Measurements from ENCODE around the gene FANCD2.
A peak's percentile ranks its signal among the peaks of the same experiment; 100 is the strongest.
"Not testable (repeated sequence)": the region's sequence is repeated elsewhere in the genome, so short reads cannot be mapped to it uniquely, and the experiment has no call there.

The FANCD2 gene

GRCh38 chr3:10047876-10048275 is 21.6 kb downstream of the FANCD2 start:
- Mint-ChIP-seq H3K4me1 (no peaks in the 10 kb centered on the region), H3K36me3 (peaks cover 89% of the 10 kb centered on the region), H3K4me3 (no peak overlapping the region), H3K9me3 (no peaks in the 10 kb centered on the region), H3K27ac (no peak overlapping the region)
- ATAC-seq (no peak), DNase-seq (ENCODE audit: low spot score in 2 of 2) (no peak)

- ATAC-seq; H3K4me3 Mint-ChIP-seq; DNase-seq (ENCODE audit: low spot score in 2 of 2); H3K27ac Mint-ChIP-seq; H3K9me3 Mint-ChIP-seq; H3K4me1 Mint-ChIP-seq: not testable (repeated sequence)
- H3K36me3 Mint-ChIP-seq: peaks cover 76% of the 10 kb centered on the region
These were observed 26.8 kb downstream of the FANCD2 start for GRCh38 chr3:10053054-10053453.

GRCh38 chr3:10055097-10055496 is 28.9 kb downstream of the FANCD2 start:
- no peak overlapping the region for H3K4me3 Mint-ChIP-seq
- peaks cover 68% of the 10 kb centered on the region for H3K36me3 Mint-ChIP-seq
- DNase-seq (ENCODE audit: low spot score in 2 of 2): no peak
- H3K9me3 Mint-ChIP-seq: no peaks in the 10 kb centered on the region
- no peaks in the 10 kb centered on the region for H3K4me1 Mint-ChIP-seq
- no peak for ATAC-seq
- H3K27ac Mint-ChIP-seq: no peak overlapping the region

DNA sequence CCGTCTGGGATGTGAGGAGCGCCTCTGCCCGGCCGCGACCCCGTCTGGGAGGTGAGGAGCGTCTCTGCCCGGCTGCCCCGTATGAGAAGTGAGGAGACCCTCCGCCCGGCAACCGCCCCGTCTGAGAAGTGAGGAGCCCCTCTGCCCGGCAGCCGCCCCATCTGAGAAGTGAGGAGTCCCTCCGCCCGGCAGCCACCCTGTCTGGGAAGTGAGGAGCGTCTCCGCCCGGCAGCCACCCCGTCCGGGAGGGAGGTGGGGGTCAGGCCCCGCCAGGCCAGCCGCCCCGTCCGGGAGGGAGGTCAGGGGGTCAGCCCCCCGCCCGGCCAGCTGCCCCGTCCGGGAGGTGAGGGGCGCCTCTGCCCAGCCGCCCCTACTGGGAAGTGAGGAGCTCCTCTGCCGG is 43.8 kb downstream of the FANCD2 start:
- not testable (repeated sequence) for H3K27ac Mint-ChIP-seq; H3K9me3 Mint-ChIP-seq; H3K4me1 Mint-ChIP-seq; H3K4me3 Mint-ChIP-seq; DNase-seq (ENCODE audit: low spot score in 2 of 2); ATAC-seq
- peaks cover 63% of the 10 kb centered on the region for H3K36me3 Mint-ChIP-seq

DNA sequence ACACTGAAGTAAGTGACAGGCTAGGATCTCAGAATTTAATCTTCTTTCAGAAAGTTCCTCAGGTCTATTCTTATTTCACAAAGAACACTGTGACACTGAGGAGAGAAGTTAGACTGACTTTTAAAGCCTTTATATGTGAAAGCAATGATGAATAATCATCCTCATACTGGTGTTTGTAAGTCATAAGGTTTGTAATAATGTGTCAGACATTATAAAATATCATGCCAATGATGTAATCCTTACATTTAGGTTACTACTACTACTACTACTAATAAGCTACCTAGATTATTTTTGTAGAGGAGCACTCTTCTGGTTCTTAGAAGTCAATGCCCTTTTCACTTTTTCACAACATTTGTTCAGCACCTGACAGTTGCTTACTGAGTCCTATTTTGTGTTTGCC is 48.4 kb downstream of the FANCD2 start:
- ATAC-seq: no peak
- H3K4me3 Mint-ChIP-seq: no peak overlapping the region
- DNase-seq (ENCODE audit: low spot score in 2 of 2): no peak
- peaks cover 67% of the 10 kb centered on the region for H3K36me3 Mint-ChIP-seq
- H3K4me1 Mint-ChIP-seq: no peaks in the 10 kb centered on the region
- H3K27ac Mint-ChIP-seq: no peak overlapping the region
- no peaks in the 10 kb centered on the region for H3K9me3 Mint-ChIP-seq

DNA sequence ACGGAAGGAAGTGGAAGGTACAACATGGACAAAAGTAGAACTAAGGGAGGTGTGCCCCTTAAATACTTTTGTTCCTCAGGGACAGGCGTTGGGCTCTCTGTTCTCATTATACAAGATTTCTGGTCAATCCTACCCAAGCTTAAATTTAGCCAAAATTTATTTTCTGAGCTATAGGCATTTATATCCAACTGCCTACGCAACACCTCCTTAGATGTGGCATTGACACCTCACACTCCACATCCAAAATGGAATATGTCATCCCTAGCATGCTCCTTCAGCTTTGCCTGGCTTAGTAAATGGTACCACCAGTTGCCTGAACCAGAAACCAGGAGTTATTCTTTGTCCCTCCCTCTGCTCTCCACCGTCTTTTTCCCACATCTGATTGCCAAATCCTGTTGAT is 55.6 kb downstream of the FANCD2 start:
- peaks cover 63% of the 10 kb centered on the region for H3K36me3 Mint-ChIP-seq

DNA sequence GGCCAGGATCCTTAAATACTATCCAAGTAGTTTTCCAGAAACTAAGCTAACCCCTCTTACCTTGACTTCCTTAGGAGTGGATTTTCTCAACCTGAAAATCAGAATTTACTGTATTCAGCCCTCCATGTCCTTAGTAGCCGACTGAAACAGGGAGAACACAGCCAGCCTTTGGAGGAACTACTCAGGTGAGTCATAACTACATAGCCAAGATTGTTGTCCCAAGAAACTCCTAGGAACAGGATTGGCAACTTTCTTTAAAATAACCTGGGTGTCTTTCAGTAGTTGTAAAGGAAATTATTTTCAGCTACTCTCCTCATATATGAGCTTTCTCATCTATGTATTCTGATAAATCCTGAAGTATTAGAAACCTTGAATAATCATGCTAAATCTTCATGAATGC is 59.5 kb downstream of the FANCD2 start:
- Mint-ChIP-seq H3K36me3 (peaks cover 61% of the 10 kb centered on the region), H3K4me3 (no peak overlapping the region), H3K4me1 (no peaks in the 10 kb centered on the region), H3K9me3 (no peaks in the 10 kb centered on the region), H3K27ac (no peak overlapping the region)
- ATAC-seq (no peak), DNase-seq (ENCODE audit: low spot score in 2 of 2) (no peak)

More for the DNA sequence above, 55.6 kb downstream of the FANCD2 start:
- Mint-ChIP-seq H3K9me3 (no peaks in the 10 kb centered on the region), H3K4me3 (no peak overlapping the region), H3K27ac (no peak overlapping the region), H3K4me1 (no peaks in the 10 kb centered on the region)
- ATAC-seq: no peak
- DNase-seq (ENCODE audit: low spot score in 2 of 2): no peak

DNA sequence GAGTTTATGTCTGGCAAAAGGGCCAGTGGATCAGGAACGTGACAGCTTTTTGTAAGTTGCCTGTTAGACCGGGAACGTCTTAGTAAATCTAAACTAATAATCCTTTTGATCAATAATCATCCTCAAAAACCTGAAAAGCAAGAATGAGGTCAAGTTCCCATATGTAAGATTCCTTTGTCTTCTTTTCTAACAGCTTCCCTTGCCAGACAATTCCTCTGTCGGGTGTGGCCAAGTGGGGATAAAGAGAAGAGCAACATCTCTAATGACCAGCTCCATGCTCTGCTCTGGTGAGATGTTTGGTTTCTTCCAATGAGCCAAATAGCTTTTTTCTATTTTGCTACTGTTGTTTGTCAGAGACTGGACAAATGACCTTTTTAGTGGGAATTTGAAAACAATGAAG is 62.0 kb downstream of the FANCD2 start:
- no peaks in the 10 kb centered on the region for H3K4me1 Mint-ChIP-seq
- H3K4me3 Mint-ChIP-seq: no peak overlapping the region
- H3K27ac Mint-ChIP-seq: no peak overlapping the region
- ATAC-seq (no peak), DNase-seq (ENCODE audit: low spot score in 2 of 2) (no peak)
- peaks cover 65% of the 10 kb centered on the region for H3K36me3 Mint-ChIP-seq
- no peaks in the 10 kb centered on the region for H3K9me3 Mint-ChIP-seq

- ATAC-seq (no peak), DNase-seq (ENCODE audit: low spot score in 2 of 2) (no peak)
- H3K4me3 Mint-ChIP-seq: no peak overlapping the region
- H3K27ac Mint-ChIP-seq: no peak overlapping the region
- H3K9me3 Mint-ChIP-seq: no peaks in the 10 kb centered on the region
- peaks cover 58% of the 10 kb centered on the region for H3K36me3 Mint-ChIP-seq
- H3K4me1 Mint-ChIP-seq: no peaks in the 10 kb centered on the region
These were observed 63.9 kb downstream of the FANCD2 start for GRCh38 chr3:10090179-10090578.

- DNase-seq (ENCODE audit: low spot score in 2 of 2); H3K27ac Mint-ChIP-seq; H3K9me3 Mint-ChIP-seq; ATAC-seq; H3K4me1 Mint-ChIP-seq; H3K4me3 Mint-ChIP-seq: not testable (repeated sequence)
- H3K36me3 Mint-ChIP-seq: peaks cover 58% of the 10 kb centered on the region
These were observed 64.5 kb downstream of the FANCD2 start for GRCh38 chr3:10090774-10091173.

GRCh38 chr3:10091387-10091786 is 65.2 kb downstream of the FANCD2 start:
- not testable (repeated sequence) for DNase-seq (ENCODE audit: low spot score in 2 of 2); H3K9me3 Mint-ChIP-seq; H3K4me1 Mint-ChIP-seq; ATAC-seq; H3K27ac Mint-ChIP-seq; H3K4me3 Mint-ChIP-seq
- peaks cover 55% of the 10 kb centered on the region for H3K36me3 Mint-ChIP-seq

DNA sequence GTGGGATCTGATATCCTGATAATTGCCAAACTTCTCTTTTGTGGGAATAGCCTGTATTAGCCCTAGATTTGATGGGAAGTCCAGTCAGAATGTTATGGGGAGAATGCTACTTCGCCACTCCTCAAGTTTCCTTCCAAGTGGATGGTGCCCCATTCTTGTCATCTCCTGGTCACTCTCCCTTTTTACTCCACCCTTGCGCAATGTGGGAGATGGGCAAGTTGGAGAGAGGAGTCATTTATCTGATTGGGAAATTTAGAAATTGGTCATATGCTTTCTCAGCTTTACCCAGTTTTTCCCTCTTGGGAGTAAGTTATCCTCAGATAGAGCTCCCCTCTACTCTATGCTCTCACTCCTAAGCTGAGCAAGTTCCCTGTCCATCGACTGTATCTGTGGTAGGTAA is 67.4 kb downstream of the FANCD2 start:
- Mint-ChIP-seq H3K36me3 (peaks cover 37% of the 10 kb centered on the region), H3K27ac (peak overlapping the region; percentile 45), H3K4me1 (no peaks in the 10 kb centered on the region), H3K9me3 (no peaks in the 10 kb centered on the region), H3K4me3 (no peak overlapping the region)
- DNase-seq (ENCODE audit: low spot score in 2 of 2) (no peak), ATAC-seq (no peak)

DNA sequence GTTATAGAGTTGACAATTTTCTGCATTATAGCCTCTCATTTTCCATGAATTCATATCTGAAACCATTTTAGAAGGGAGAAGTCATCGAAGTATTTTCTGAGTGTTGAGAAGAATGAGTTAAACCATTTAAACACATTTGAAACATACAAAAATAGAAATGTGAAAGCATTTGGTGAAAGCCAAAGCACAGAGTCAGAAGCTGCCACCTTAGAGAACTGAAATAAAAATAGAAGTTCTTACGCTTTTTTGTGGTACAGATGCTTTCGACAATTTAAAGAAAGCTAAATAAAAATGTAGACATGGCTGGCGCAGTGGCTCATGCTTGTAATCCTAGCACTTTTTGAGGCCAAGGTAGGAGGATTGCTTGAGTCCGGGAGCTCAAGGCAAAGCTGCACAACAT is 72.8 kb downstream of the FANCD2 start:
- H3K4me1 Mint-ChIP-seq: no peaks in the 10 kb centered on the region
- no peaks in the 10 kb centered on the region for H3K9me3 Mint-ChIP-seq
- H3K27ac Mint-ChIP-seq: no peak overlapping the region
- DNase-seq (ENCODE audit: low spot score in 2 of 2) (no peak), ATAC-seq (no peak)
- H3K36me3 Mint-ChIP-seq: peaks cover 41% of the 10 kb centered on the region
- H3K4me3 Mint-ChIP-seq: no peak overlapping the region

DNA sequence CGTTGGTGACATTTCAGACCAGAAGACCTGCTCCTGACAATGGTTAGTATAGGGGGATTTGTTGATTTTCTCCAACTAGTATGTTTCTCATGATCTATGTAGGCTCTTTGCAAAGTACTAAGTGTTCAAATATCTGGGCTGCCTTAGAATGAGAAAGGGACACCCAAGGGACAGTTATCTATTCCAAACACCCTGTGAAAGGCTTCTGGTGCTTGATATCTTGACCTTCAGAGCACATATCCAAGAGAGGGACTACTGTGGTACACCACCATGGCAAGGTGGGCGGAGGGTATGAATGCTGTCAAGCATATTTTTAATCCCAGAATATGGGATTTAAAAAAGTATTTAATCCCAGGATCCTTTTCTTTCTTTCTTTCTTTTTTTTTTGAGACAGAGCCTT is 80.7 kb downstream of the FANCD2 start:
- Mint-ChIP-seq H3K9me3 (no peaks in the 10 kb centered on the region), H3K27ac (no peak overlapping the region), H3K4me1 (no peaks in the 10 kb centered on the region), H3K36me3 (peaks cover 11% of the 10 kb centered on the region), H3K4me3 (no peak overlapping the region)
- ATAC-seq: no peak
- no peak for DNase-seq (ENCODE audit: low spot score in 2 of 2)

GRCh38 chr3:10108091-10108490 is 81.9 kb downstream of the FANCD2 start, which contains the start of gene FANCD2OS:
FANCD2OS (minus strand) TSS chr3:10108255; CDS start chr3:10104774, 3,481 bp downstream.
- DNase-seq (ENCODE audit: low spot score in 2 of 2): no peak
- no peak within 1 kb of the TSS for H3K27ac Mint-ChIP-seq
- no peaks in the 10 kb centered on the region for H3K9me3 Mint-ChIP-seq
- no peaks in the 10 kb centered on the region for H3K4me1 Mint-ChIP-seq
- no peak within 1 kb of the TSS for H3K4me3 Mint-ChIP-seq
- no peak for ATAC-seq
- H3K36me3 Mint-ChIP-seq: no peaks in the 10 kb centered on the region

DNA sequence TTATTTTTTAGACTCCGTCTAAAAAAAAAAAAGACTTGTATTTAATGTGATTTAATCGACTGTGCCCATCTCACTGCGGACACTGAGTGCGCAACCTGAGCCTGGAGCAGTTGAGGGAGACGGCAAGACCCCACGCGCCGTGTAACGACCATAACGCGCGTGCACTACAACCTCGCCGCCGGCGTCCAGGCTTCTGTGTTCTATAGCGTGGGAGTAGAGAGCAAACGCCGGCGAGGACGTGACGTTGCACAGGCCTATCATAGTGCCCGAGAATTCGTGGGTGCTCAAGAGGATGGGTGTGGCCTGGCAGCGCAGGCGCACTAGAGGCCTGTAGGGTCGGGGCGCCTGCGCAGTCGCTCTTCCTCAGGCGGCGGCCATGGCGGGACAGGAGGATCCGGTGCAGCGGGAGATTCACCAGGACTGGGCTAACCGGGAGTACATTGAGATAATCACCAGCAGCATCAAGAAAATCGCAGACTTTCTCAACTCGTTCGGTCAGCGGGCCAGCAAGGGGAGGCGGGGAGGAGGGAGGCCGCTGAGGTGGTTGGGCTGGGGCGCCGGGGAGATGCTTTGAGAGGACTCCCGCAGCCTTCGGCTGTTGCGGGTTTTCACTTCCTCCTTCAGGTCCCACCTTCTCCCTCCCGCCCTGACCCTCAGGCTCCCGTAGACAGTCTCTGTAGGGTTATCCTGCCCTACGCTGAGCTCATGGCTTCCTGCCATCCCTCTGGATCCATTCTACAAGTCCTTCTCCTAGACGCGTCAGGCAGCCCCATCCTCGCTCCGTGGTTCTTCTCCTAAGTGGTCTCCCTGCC is 89.3 kb downstream of the FANCD2 start, which contains the start of gene BRK1:
Gene BRK1, plus strand, starts transcription at position 350 of the 812 bp plus-strand sequence. Its CDS starts 27 bp downstream, at position 377.
- H3K4me1 Mint-ChIP-seq: peaks cover 11% of the 10 kb centered on the region
- peaks cover 55% of the 10 kb centered on the region for H3K36me3 Mint-ChIP-seq
- H3K27ac Mint-ChIP-seq: peak within 1 kb of the TSS; percentile 96
- peak; percentile 73 to 92 for DNase-seq (ENCODE audit: low spot score in 2 of 2)
- H3K4me3 Mint-ChIP-seq: peak within 1 kb of the TSS; percentile 92
- H3K9me3 Mint-ChIP-seq: no peaks in the 10 kb centered on the region
- ATAC-seq: peak; percentile 98

Data from stimulated activated effector memory CD8-positive, alpha-beta T cell treated with anti-CD3 and anti-CD28 coated beads, Interleukin-12 subunit alpha, Interleukin-12 subunit beta, amount 100 ng/mL, for 72 hours (primary cell).